ENCODE measurements around the gene SLC15A4. TPM values are rescaled to one million over a fixed set of nuclear protein-coding genes. Genes with fewer than 3 reads are reported as not detected.

The SLC15A4 gene
- total and polyA plus RNA-seq, 2 donors (not counting 3 experiments of a cell fraction or from before 2014, with no cell fraction given): 19.6 to 24.5 TPM

- no peak overlapping the region for H3K4me3 ChIP-seq (replicated peaks in 1 of 3; ENCODE audit: insufficient read depth in 1 of 3, low read depth in 1 of 3, low read length in 3 of 3)
- H3K27ac ChIP-seq (ENCODE audit: insufficient read depth, low read depth, low read length): no peak overlapping the region
- H3K9ac ChIP-seq (replicated peaks; ENCODE audit: extremely low read depth, insufficient read depth, low read length): no peak overlapping the region
- H3K4me1 ChIP-seq (ENCODE audit: control insufficient read depth, extremely low read depth, insufficient read depth, low read length): peaks cover 3% of the 10 kb centered on the region
- ChIA-PET POLR2A (no interaction called here), CTCF (no interaction called here)
- dilution Hi-C loops (cut with MboI; ENCODE audit: extremely low pct_ligation_motif_present, low sequenced_read_pairs) (no loop called here), intact Hi-C loops (cut with micrococcal nuclease) (no loop called here)
- H3K9me3 ChIP-seq (replicated peaks; ENCODE audit: control insufficient read depth, insufficient read depth, low read length): no peaks in the 10 kb centered on the region
- peaks cover 2 to 11% of the 10 kb centered on the region in 2 experiments for H3K36me3 ChIP-seq (ENCODE audit: control insufficient read depth in 2 of 2, extremely low read depth in 1 of 2, insufficient read depth in 2 of 2, low read length in 2 of 2)
- no peak for TF ChIP-seq JUN (IDR thresholded peaks at IDR 0.05; ENCODE audit: borderline replicate concordance, insufficient read depth, insufficient read length, low read depth)
- no peak for TF ChIP-seq MAX (IDR thresholded peaks at IDR 0.05; ENCODE audit: insufficient read depth, insufficient read length)
- TF ChIP-seq POLR2AphosphoS5 (IDR thresholded peaks at IDR 0.05; ENCODE audit: insufficient read depth, low read depth, low read length): no peak
- no peak for TF ChIP-seq POLR2A (IDR thresholded peaks at IDR 0.05; ENCODE audit: low read depth, low read length)
- TF ChIP-seq EZH2 (IDR thresholded peaks at IDR 0.05; ENCODE audit: borderline replicate concordance, low read depth, low read length, severe bottlenecking): no peak
- TF ChIP-seq MYC (IDR thresholded peaks at IDR 0.05; ENCODE audit: low read depth, low read length): no peak
- TF ChIP-seq CTCF (IDR thresholded peaks at IDR 0.05; ENCODE audit: extremely low read depth in 1 of 2, insufficient read depth in 1 of 2, low read depth in 1 of 2, low read length in 2 of 2): no peak
- TF ChIP-seq FOS (IDR thresholded peaks at IDR 0.05; ENCODE audit: borderline replicate concordance, insufficient read depth, low read length): no peak
- no peak for TF ChIP-seq GATA2 (IDR thresholded peaks at IDR 0.05; ENCODE audit: insufficient read depth, insufficient read length, low read depth, low read length)
- H4K20me1 ChIP-seq (replicated peaks; ENCODE audit: control insufficient read depth, extremely low read depth, insufficient read depth, low read length): peaks cover 4% of the 10 kb centered on the region
- BruUV-seq (replicated peaks): no TSS peak
- no peak overlapping the region for H3K4me2 ChIP-seq (ENCODE audit: insufficient read depth, low read length)
- no peaks in the 10 kb centered on the region for H3K9me1 ChIP-seq (replicated peaks; ENCODE audit: control insufficient read depth, extremely low read depth, insufficient read depth, low read length)
- no peaks in the 10 kb centered on the region for H3K27me3 ChIP-seq (ENCODE audit: control insufficient read depth in 2 of 2, insufficient read depth in 2 of 2, low read length in 2 of 2)
- no peak for DNase-seq (ENCODE audit: low read depth, low spot score)
- no peak for FAIRE-seq
- no peak overlapping the region for H2AFZ ChIP-seq (ENCODE audit: low read depth, low read length)
- H3K79me2 ChIP-seq (ENCODE audit: control insufficient read depth, insufficient read depth, low read length): peaks cover 89% of the 10 kb centered on the region
These were observed 9.1 kb downstream of the SLC15A4 start for GRCh38 chr12:128814411-128815261.

All from endothelial cell of umbilical vein (primary cell).